K562 (cell line): ENCODE data around the gene COMMD4. TPM values are rescaled to one million over a fixed set of nuclear protein-coding genes. Genes with fewer than 3 reads are reported as not detected.
"Not testable (repeated sequence)": the region's sequence is repeated elsewhere in the genome, so short reads cannot be mapped to it uniquely, and the experiment has no call there.

Experiments
- ATAC-seq: fragments of 200-7000 bp; cut with Tn5 transposase; 3 replicates; pipeline ENCODE4 v1.9.1; 2020; ENCODE audit warnings: moderate library complexity
- BruUV-seq: library from RNA; stranded (reverse); fragments of 400-500 nt; replicated peaks from 2 replicates; lab custom pipeline; 2021; lab: Mats Ljungman, UMichigan
- CTCF ChIA-PET: fragments of 300-600 bp; formaldehyde crosslinking; extraction: SDS; loops from one replicate; lab custom pipeline; 2021; ENCODE audit warnings: low intra/inter-chr PET ratio; lab: Yijun Ruan, JAX
- POLR2A ChIA-PET: fragments of 300-600, 350-650 bp; sonication (Branson Sonifier 250); formaldehyde crosslinking; extraction: SDS; loops from one replicate; lab custom pipeline; 2021; ENCODE audit warnings: antibody characterized with exemption, inconsistent platforms; lab: Yijun Ruan, JAX
- DNase-seq, 4 experiments: peaks; one replicate each; pipeline versions ENCODE4 v3.0.0 to v3.0.0-alpha.2; 2011 to 2018; ENCODE audit warnings: low spot score in 3 of 4, mixed read lengths in 3 of 4; ENCODE audit errors: extremely low read depth in 1 of 4
- FAIRE-seq: peaks from 2 replicates; lab custom pipeline; 2011; peaks lifted over from hg19 to GRCh38; lab: Jason Lieb, UNC
- H2AFZ ChIP-seq: 2 replicates; pipeline ENCODE4 v1.6.0; 2011; ENCODE audit warnings: low read depth, low read length, control low read depth, inconsistent platforms
- H3K27ac ChIP-seq: fragments of 200-600 bp; 3 replicates; pipeline ENCODE4 v1.8.0; 2011; ENCODE audit warnings: low read depth, mild to moderate bottlenecking, control low read depth, inconsistent platforms, low read length, moderate library complexity, mixed read lengths; ENCODE audit errors: extremely low read depth
- H3K27me3 ChIP-seq, 2 experiments: fragments of 300-600 bp in 1 of 2; 2 replicates in 1 of 2; 3 replicates in 1 of 2; pipeline versions ENCODE4 v1.6.0 to v1.8.0; 2011; ENCODE audit warnings: inconsistent platforms in 2 of 2, low read length in 2 of 2, mild to moderate bottlenecking in 1 of 2, mixed read lengths in 1 of 2, moderate library complexity in 1 of 2; ENCODE audit not compliant: control insufficient read depth in 2 of 2, insufficient read depth in 2 of 2
- H3K36me3 ChIP-seq: fragments of 300-600 bp; 3 replicates; pipeline ENCODE4 v1.8.0; 2011; ENCODE audit warnings: mild to moderate bottlenecking, low read length, inconsistent platforms; ENCODE audit not compliant: control insufficient read depth, insufficient read depth
- H3K4me1 ChIP-seq, 2 experiments: fragments of 200-600 bp in 1 of 2; replicated peaks in 1 of 2; 2 replicates in 1 of 2; 3 replicates in 1 of 2; pipeline versions ENCODE4 v1.5.1 to v1.8.0; 2011; ENCODE audit warnings: inconsistent platforms in 2 of 2, low read length in 2 of 2, mild to moderate bottlenecking in 1 of 2, mixed read lengths in 1 of 2, moderate library complexity in 1 of 2; ENCODE audit not compliant: control insufficient read depth in 2 of 2, insufficient read depth in 2 of 2
- H3K4me2 ChIP-seq: 2 replicates; pipeline ENCODE4 v1.6.1; 2011; ENCODE audit warnings: low read length, control low read depth, inconsistent platforms, mixed read lengths; ENCODE audit not compliant: insufficient read depth
- H3K4me3 ChIP-seq: fragments of 200-600 bp; sonication (generic), shearing (Covaris generic); 2 replicates; pipeline ENCODE4 v1.5.1; 2016; ENCODE audit warnings: control low read depth, inconsistent platforms
- H3K79me2 ChIP-seq: fragments of 200-600 bp; 3 replicates; pipeline ENCODE4 v1.8.0; 2011; ENCODE audit warnings: low read length, inconsistent platforms; ENCODE audit not compliant: control insufficient read depth, insufficient read depth
- H3K9ac ChIP-seq, 2 experiments: 2 replicates each; pipeline versions ENCODE4 v1.6.0 to v1.6.1; 2011; ENCODE audit warnings: low read depth in 2 of 2, low read length in 2 of 2, control low read depth in 1 of 2, inconsistent platforms in 1 of 2, mild to moderate bottlenecking in 1 of 2, mixed read lengths in 1 of 2; ENCODE audit not compliant: insufficient read depth in 1 of 2
- H3K9me1 ChIP-seq: one replicate; pipeline ENCODE4 v1.6.0; 2011; ENCODE audit warnings: inconsistent platforms, mild to moderate bottlenecking, low read length, moderate library complexity; ENCODE audit not compliant: control insufficient read depth, insufficient read depth
- H3K9me3 ChIP-seq: replicated peaks from 2 replicates; pipeline ENCODE4 v1.5.1; 2011; ENCODE audit warnings: low read depth, low read length, inconsistent platforms; ENCODE audit not compliant: control insufficient read depth, insufficient read depth
- H4K20me1 ChIP-seq: replicated peaks from 2 replicates; pipeline ENCODE4 v1.6.1; 2011; ENCODE audit warnings: low read length, inconsistent platforms, mixed read lengths; ENCODE audit not compliant: control insufficient read depth, insufficient read depth
- BRF1 ChIP-seq: IDR thresholded peaks from 3 replicates; pipeline ENCODE4 v1.6.1; 2011; ENCODE audit warnings: borderline replicate concordance, mild to moderate bottlenecking; ENCODE audit not compliant: insufficient read length; ENCODE audit errors: extremely low read depth
- DDX20 ChIP-seq: fragments of 450-650 bp; IDR thresholded peaks from 2 replicates; pipeline ENCODE4 v1.6.1; 2016; ENCODE audit warnings: missing genetic modification characterization, low read depth, mild to moderate bottlenecking, missing compliant biosample characterization, moderate library complexity
- FOXA1 ChIP-seq: fragments of 450-650 bp; IDR thresholded peaks from 2 replicates; pipeline ENCODE4 v1.6.1; 2016; ENCODE audit warnings: mild to moderate bottlenecking, borderline replicate concordance
- FUS ChIP-seq: fragments of 200-400 bp; formaldehyde crosslinking; optimal IDR thresholded peaks from 2 replicates; pipeline ENCODE3; 2017; ENCODE audit warnings: low read depth, low read length
- RBM25 ChIP-seq: fragments of 200-400 bp; formaldehyde crosslinking; IDR thresholded peaks from 2 replicates; pipeline ENCODE4 v1.6.1; 2018; ENCODE audit warnings: low read length, low read depth, moderate library complexity; ENCODE audit not compliant: severe bottlenecking
- TAL1 ChIP-seq: fragments of 450-650 bp; IDR thresholded peaks from 2 replicates; pipeline ENCODE4 v1.6.1; 2016; ENCODE audit warnings: mild to moderate bottlenecking
- TCF7L2 ChIP-seq: fragments of 150-350 bp; IDR thresholded peaks from 2 replicates; pipeline ENCODE4 v1.6.1; 2016; ENCODE audit warnings: low read depth, mild to moderate bottlenecking, low read length, moderate library complexity
- USF2 ChIP-seq: sonication (generic); formaldehyde crosslinking; IDR thresholded peaks from 2 replicates; pipeline ENCODE4 v1.5.0; 2020; ENCODE audit warnings: missing genetic modification reagents
- WGBS: fragments of 100-300 bp; shearing (Covaris generic); methylation state at CpG from one replicate; pipeline ENCODE4 v1.1.6; 2016; ENCODE audit warnings: low coverage, mixed read lengths; ENCODE audit not compliant: insufficient coverage; ENCODE audit errors: missing lambda C conversion rate; 5-methylcytosine and 5-hydroxymethylcytosine counted together
- in situ Hi-C: fragments of 300-500 bp; cut with MboI; formaldehyde crosslinking; loops from 4 replicates; pipeline ENCODE4 v1.15.0; 2018; ENCODE audit warnings: inconsistent platforms, mixed read lengths
- intact Hi-C: fragments of 100-400 bp; cut with micrococcal nuclease; formaldehyde crosslinking; loops from 2 replicates; pipeline ENCODE4 v1.14.2; 2022
- polyA plus RNA-seq, 8 experiments: library from polyadenylated mRNA; depleted of rRNA in 4 of 8; stranded (reverse) in 5 of 8; unstranded in 3 of 8; fragments of >200 nt; fragmentation: Nextera tagmentation in 2 of 8; fragmentation: Illumina TruSeq in 1 of 8; extraction: Ambion mirVana in 2 of 8; extraction: Trizol in 1 of 8; gene quantifications; 2 replicates each; pipeline versions ENCODE4 v1.2.1 to v1.2.3, GENCODE V29; 2011 to 2014; ENCODE audit warnings: inconsistent platforms in 1 of 8, missing spikeins in 1 of 8
- total RNA-seq, 7 experiments: library from RNA; depleted of rRNA in 6 of 7; stranded (reverse); fragments of >200 nt in 6 of 7; fragmentation: Illumina TruSeq in 2 of 7; extraction: Trizol in 2 of 7; gene quantifications; 2 replicates each; pipeline versions ENCODE4 v1.2.1 to v1.2.3, GENCODE V29; 2011 to 2021; ENCODE audit warnings: low replicate concordance in 1 of 7
- TF ChIP-seq, protein P1 (sequence below): fragments of 450-650 bp; formaldehyde crosslinking; conservative IDR thresholded peaks from 2 replicates; pipeline ENCODE4 v1.4.0; 2022; ENCODE audit warnings: mild to moderate bottlenecking, missing genetic modification characterization

Gene COMMD4
- total and polyA plus RNA-seq, 9 of the 15 experiments (the other 6 are each of a cell fraction or from before 2014, with no cell fraction given) = 20.4 to 140 (median 63.9) TPM

DNA sequence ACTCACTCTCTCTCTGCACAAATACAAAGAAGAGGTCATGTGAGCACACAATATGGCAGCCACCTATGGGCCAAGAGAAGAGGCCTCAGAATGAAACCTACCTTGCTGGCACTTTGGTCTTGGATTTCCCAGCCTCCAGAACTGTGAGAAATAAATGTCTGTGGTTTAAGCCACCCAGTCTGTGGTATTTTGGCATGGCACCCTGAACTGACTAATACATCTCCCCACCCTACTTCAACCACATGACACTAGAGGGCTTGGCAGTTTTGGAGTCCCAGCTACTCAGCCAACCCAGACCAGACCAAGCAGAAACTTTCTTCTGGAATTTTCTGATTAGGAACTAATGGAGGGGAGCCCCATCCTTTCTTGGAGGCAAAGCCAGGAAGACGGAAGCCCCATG lies 23.3 kb upstream of the COMMD4 start:
- in situ Hi-C loops = loop anchor here (10.0 kb wide), 1 partner anchor 622 kb away; no protein-coding TSS in a partner anchor
- CTCF ChIA-PET, BruUV-seq: not testable (repeated sequence)

DNA sequence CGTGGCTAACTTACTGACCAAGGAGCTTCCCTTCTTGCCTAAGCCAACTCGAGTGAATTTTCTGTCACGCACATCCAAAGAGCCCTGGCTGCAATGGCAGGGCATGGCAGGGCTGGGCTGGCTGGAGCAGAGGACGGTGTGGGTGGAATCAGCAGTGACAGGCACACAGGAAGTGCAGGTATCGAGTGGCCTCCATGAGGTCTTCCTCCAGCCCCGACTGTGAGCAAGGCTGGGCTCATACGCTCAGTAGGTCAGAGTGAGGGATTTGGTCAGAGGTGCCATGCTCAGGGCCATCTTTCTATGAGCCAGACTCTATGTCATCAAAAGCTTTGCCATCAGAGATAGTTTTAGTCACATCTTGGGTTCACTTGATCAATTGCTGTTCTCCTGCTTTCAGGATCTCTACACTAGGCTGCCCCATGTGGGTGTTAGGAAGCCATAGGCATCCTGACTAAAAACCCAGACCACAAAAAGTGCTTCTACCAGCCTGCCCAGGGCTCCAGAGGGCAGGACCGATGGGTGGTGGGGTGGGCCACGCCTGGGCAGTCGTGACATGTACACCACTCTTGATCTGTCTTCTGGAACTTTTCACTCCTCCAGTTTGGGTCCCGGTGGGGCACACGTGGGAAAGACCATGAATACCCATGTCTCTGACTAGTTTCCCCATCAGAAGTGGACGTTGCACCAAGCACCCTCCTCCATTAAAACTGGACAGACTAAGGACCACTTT lies 22.6 kb upstream of the COMMD4 start:
- H3K9me1 ChIP-seq = no peaks in the 10 kb centered on the region
- no peaks in the 10 kb centered on the region for H3K36me3 ChIP-seq
- intact Hi-C loops (no loop called here), in situ Hi-C loops (loop anchor here (10.0 kb wide), 1 partner anchor 622 kb away; no protein-coding TSS in a partner anchor)
- DNase-seq (no peak), ATAC-seq (no peak), FAIRE-seq (no peak)
- H3K9ac ChIP-seq = no peak overlapping the region
- H3K4me1 ChIP-seq = no peaks in the 10 kb centered on the region
- no peak overlapping the region for H2AFZ ChIP-seq
- 9% methylated on average over 13 of the region's 13 CpGs for WGBS
- ChIA-PET POLR2A (no interaction called here), CTCF (no interaction called here)
- H3K4me3 ChIP-seq = no peak overlapping the region
- TF ChIP-seq DDX20 (no peak), TAL1 (no peak), TCF7L2 (no peak), FOXA1 (no peak), BRF1 (no peak), RBM25 (no peak), FUS (no peak), USF2 (CRISPR knock-in tag) (no peak)
- TF ChIP-seq, protein P1, sequence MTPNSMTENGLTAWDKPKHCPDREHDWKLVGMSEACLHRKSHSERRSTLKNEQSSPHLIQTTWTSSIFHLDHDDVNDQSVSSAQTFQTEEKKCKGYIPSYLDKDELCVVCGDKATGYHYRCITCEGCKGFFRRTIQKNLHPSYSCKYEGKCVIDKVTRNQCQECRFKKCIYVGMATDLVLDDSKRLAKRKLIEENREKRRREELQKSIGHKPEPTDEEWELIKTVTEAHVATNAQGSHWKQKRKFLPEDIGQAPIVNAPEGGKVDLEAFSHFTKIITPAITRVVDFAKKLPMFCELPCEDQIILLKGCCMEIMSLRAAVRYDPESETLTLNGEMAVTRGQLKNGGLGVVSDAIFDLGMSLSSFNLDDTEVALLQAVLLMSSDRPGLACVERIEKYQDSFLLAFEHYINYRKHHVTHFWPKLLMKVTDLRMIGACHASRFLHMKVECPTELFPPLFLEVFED (CRISPR knock-in tag) = no peak
- H3K9me3 ChIP-seq = no peaks in the 10 kb centered on the region
- no peak overlapping the region for H3K27ac ChIP-seq
- H3K4me2 ChIP-seq = no peak overlapping the region
- peaks cover 0 to under 1% of the 10 kb centered on the region in 2 experiments; a peak in 3 of 5 replicates for H3K27me3 ChIP-seq
- no peaks in the 10 kb centered on the region for H3K79me2 ChIP-seq
- BruUV-seq = no TSS peak
- no peaks in the 10 kb centered on the region for H4K20me1 ChIP-seq

More for the DNA sequence above, 23.3 kb upstream of the COMMD4 start:
- DNase-seq, H3K27ac ChIP-seq, H3K9ac ChIP-seq, H3K9me3 ChIP-seq, intact Hi-C loops, H3K36me3 ChIP-seq, H3K27me3 ChIP-seq, H3K79me2 ChIP-seq, H3K4me1 ChIP-seq, POLR2A ChIA-PET, H3K4me2 ChIP-seq, FAIRE-seq, H4K20me1 ChIP-seq, H3K4me3 ChIP-seq, ATAC-seq, H2AFZ ChIP-seq, H3K9me1 ChIP-seq: not testable (repeated sequence)
- 36% methylated on average over 1 of the region's 1 CpG for WGBS
